HepG2 (cell line): Measurements from ENCODE around the gene GRIA3. TPM values are rescaled to one million over a fixed set of nuclear protein-coding genes. Genes with fewer than 3 reads are reported as not detected.

Experiments
- ATAC-seq: fragments of 200-7000 bp; cut with Tn5 transposase; 3 replicates; pipeline ENCODE4 v1.9.1; 2020; ENCODE audit warnings: mild to moderate bottlenecking, moderate library complexity
- BruUV-seq: library from RNA; stranded (reverse); fragments of 400-500 nt; replicated peaks from 2 replicates; lab custom pipeline; 2021; lab: Mats Ljungman, UMichigan
- CTCF ChIA-PET: fragments of 300-600 bp; formaldehyde crosslinking; extraction: SDS; loops from one replicate; lab custom pipeline; 2021; ENCODE audit warnings: low total read pairs, inconsistent platforms, low intra/inter-chr PET ratio; lab: Yijun Ruan, JAX
- POLR2A ChIA-PET: fragments of 350-600 bp; sonication (Branson Sonifier 250); formaldehyde crosslinking; loops from one replicate; lab custom pipeline; 2020; ENCODE audit warnings: antibody characterized with exemption, inconsistent platforms; lab: Yijun Ruan, JAX
- DNase-seq: peaks from one replicate; pipeline ENCODE4 v3.0.0-alpha.2; 2015; ENCODE audit warnings: low spot score
- FAIRE-seq: peaks from 3 replicates; lab custom pipeline; 2011; peaks lifted over from hg19 to GRCh38; lab: Jason Lieb, UNC
- H2AFZ ChIP-seq: one replicate; pipeline ENCODE4 v1.6.1; 2011; ENCODE audit warnings: low read length, inconsistent platforms
- H3K27ac ChIP-seq: fragments of 300-600 bp; 3 replicates; pipeline ENCODE4 v1.8.0; 2011; ENCODE audit warnings: mixed run types, mild to moderate bottlenecking, mixed read lengths, low read length, inconsistent platforms; ENCODE audit not compliant: insufficient read depth; ENCODE audit errors: extremely low read length
- H3K27me3 ChIP-seq, 2 experiments: fragments of 200-600 bp in 1 of 2; 2 replicates in 1 of 2; 3 replicates in 1 of 2; pipeline versions ENCODE4 v1.6.0 to v1.8.0; 2011; ENCODE audit warnings: low read length in 2 of 2, mild to moderate bottlenecking in 2 of 2, moderate library complexity in 2 of 2, inconsistent platforms in 1 of 2; ENCODE audit not compliant: insufficient read depth in 2 of 2, control insufficient read depth in 1 of 2
- H3K36me3 ChIP-seq, 2 experiments: fragments of 200-600 bp in 1 of 2; replicated peaks in 1 of 2; 2 replicates in 1 of 2; 3 replicates in 1 of 2; pipeline versions ENCODE4 v1.5.1 to v1.8.0; 2011; ENCODE audit warnings: low read length in 2 of 2, inconsistent platforms in 1 of 2; ENCODE audit not compliant: insufficient read depth in 2 of 2, control insufficient read depth in 1 of 2
- H3K4me1 ChIP-seq: 2 replicates; pipeline ENCODE4 v1.5.1; 2012; ENCODE audit warnings: low read length, inconsistent platforms; ENCODE audit not compliant: insufficient read depth
- H3K4me2 ChIP-seq: 2 replicates; pipeline ENCODE4 v1.6.0; 2011; ENCODE audit warnings: low read depth, low read length, inconsistent platforms
- H3K4me3 ChIP-seq, 3 experiments: fragments of 200-600 bp in 1 of 3; sonication (generic), shearing (Covaris generic) in 1 of 3; replicated peaks in 1 of 3; 2 replicates each; pipeline ENCODE4 v1.5.1; 2011 to 2016; ENCODE audit warnings: low read length in 3 of 3, inconsistent platforms in 2 of 3, low read depth in 2 of 3, mild to moderate bottlenecking in 2 of 3, control low read depth in 1 of 3, mixed read lengths in 1 of 3; ENCODE audit not compliant: insufficient read depth in 1 of 3
- H3K79me2 ChIP-seq: one replicate; pipeline ENCODE4 v1.6.1; 2011; ENCODE audit warnings: low read length, inconsistent platforms; ENCODE audit not compliant: insufficient read depth
- H3K9ac ChIP-seq: 2 replicates; pipeline ENCODE4 v1.6.0; 2011; ENCODE audit warnings: mild to moderate bottlenecking, low read depth, low read length, inconsistent platforms; ENCODE audit not compliant: insufficient read depth
- H3K9me3 ChIP-seq: 2 replicates; pipeline ENCODE4 v1.5.1; 2012; ENCODE audit warnings: mild to moderate bottlenecking, low read length
- H4K20me1 ChIP-seq: 2 replicates; pipeline ENCODE4 v1.6.0; 2011; ENCODE audit warnings: inconsistent platforms, mild to moderate bottlenecking, low read length, moderate library complexity; ENCODE audit not compliant: insufficient read depth
- CREM ChIP-seq, 2 experiments: sonication (generic) in 1 of 2; formaldehyde crosslinking in 1 of 2; IDR thresholded peaks; 2 replicates each; pipeline versions ENCODE4 v1.4.0 to v1.6.1; 2016 to 2020; ENCODE audit warnings: antibody characterized with exemption in 1 of 2, mild to moderate bottlenecking in 1 of 2, missing genetic modification reagents in 1 of 2
- DNMT1 ChIP-seq: sonication (generic); formaldehyde crosslinking; IDR thresholded peaks from 2 replicates; pipeline ENCODE4 v1.5.1; 2020; ENCODE audit warnings: mild to moderate bottlenecking, missing genetic modification reagents
- GABPB1 ChIP-seq: IDR thresholded peaks from 2 replicates; pipeline ENCODE4 v1.6.1; 2016; ENCODE audit warnings: mild to moderate bottlenecking, missing genetic modification reagents, moderate library complexity, missing compliant biosample characterization
- GATAD2A ChIP-seq: IDR thresholded peaks from 2 replicates; pipeline ENCODE4 v1.6.1; 2016
- GLI4 ChIP-seq: sonication (generic); formaldehyde crosslinking; IDR thresholded peaks from 2 replicates; pipeline ENCODE4 v1.5.1; 2020; ENCODE audit warnings: missing genetic modification reagents, mild to moderate bottlenecking, moderate library complexity, borderline replicate concordance
- HNRNPLL ChIP-seq: fragments of 200-400 bp; formaldehyde crosslinking; IDR thresholded peaks from 2 replicates; pipeline ENCODE4 v1.6.1; 2017; ENCODE audit warnings: mild to moderate bottlenecking, low read depth, low read length; ENCODE audit not compliant: poor library complexity, severe bottlenecking
- NR2C2 ChIP-seq: sonication (generic); formaldehyde crosslinking; IDR thresholded peaks from 2 replicates; pipeline ENCODE4 v1.4.0; 2020; ENCODE audit warnings: missing genetic modification reagents, mild to moderate bottlenecking, moderate library complexity, borderline replicate concordance
- PAF1 ChIP-seq: IDR thresholded peaks from 2 replicates; pipeline ENCODE4 v1.6.1; 2016; ENCODE audit warnings: missing genetic modification reagents, missing compliant biosample characterization
- RFX5 ChIP-seq: IDR thresholded peaks from 2 replicates; pipeline ENCODE4 v1.6.1; 2011; ENCODE audit warnings: low read depth, low read length, improper control_type of control experiment
- SCMH1 ChIP-seq: sonication (generic); formaldehyde crosslinking; IDR thresholded peaks from 2 replicates; pipeline ENCODE4 v1.9.0; 2021; ENCODE audit warnings: missing genetic modification reagents, mild to moderate bottlenecking, borderline replicate concordance
- SMAD3 ChIP-seq: sonication (generic); formaldehyde crosslinking; IDR thresholded peaks from 2 replicates; pipeline ENCODE4 v1.4.0; 2020; ENCODE audit warnings: missing genetic modification reagents
- ZBTB38 ChIP-seq: sonication (generic); formaldehyde crosslinking; IDR thresholded peaks from 2 replicates; pipeline ENCODE4 v1.5.1; 2020; ENCODE audit warnings: mild to moderate bottlenecking, missing genetic modification reagents
- ZNF558 ChIP-seq: sonication (generic); formaldehyde crosslinking; IDR thresholded peaks from 2 replicates; pipeline ENCODE4 v1.9.0; 2022; ENCODE audit warnings: mild to moderate bottlenecking, missing genetic modification reagents, borderline replicate concordance
- ZNF776 ChIP-seq: sonication (generic); formaldehyde crosslinking; IDR thresholded peaks from 2 replicates; pipeline ENCODE4 v1.4.0; 2020; ENCODE audit warnings: mild to moderate bottlenecking, missing genetic modification reagents
- WGBS: methylation state at CpG from one replicate; pipeline ENCODE4 v1.1.6; 2017; ENCODE audit warnings: low lambda C conversion rate; 5-methylcytosine and 5-hydroxymethylcytosine counted together
- in situ Hi-C: cut with HindIII; loops from 2 replicates; pipeline ENCODE4 v1.10.0; 2017; ENCODE audit warnings: low pct_unique_long_range_greater_than_20kb; ENCODE audit not compliant: extremely low pct_ligation_motif_present
- intact Hi-C: fragments of 100-400 bp; cut with micrococcal nuclease; formaldehyde crosslinking; loops from one replicate; pipeline ENCODE4 v1.10.0; 2022; ENCODE audit not compliant: unreplicated experiment
- polyA plus RNA-seq, 8 experiments: library from polyadenylated mRNA; depleted of rRNA in 3 of 8; stranded (reverse) in 7 of 8; unstranded in 1 of 8; fragments of >200 nt; fragmentation: Illumina TruSeq in 4 of 8; extraction: Trizol in 4 of 8; gene quantifications; 2 replicates each; pipeline versions ENCODE4 v1.2.1 to v1.2.3, GENCODE V29; 2011 to 2016; ENCODE audit warnings: low read depth in 4 of 8, missing spikeins in 1 of 8, mixed read lengths in 1 of 8; ENCODE audit not compliant: insufficient read depth in 1 of 8
- total RNA-seq, 5 experiments: library from RNA; depleted of rRNA; stranded (reverse); fragments of >200 nt; fragmentation: Illumina TruSeq; extraction: Trizol; gene quantifications; 2 replicates each; pipeline ENCODE4 v1.2.3, GENCODE V29; 2016; ENCODE audit warnings: low read depth in 1 of 5
- TF ChIP-seq, protein P1 (sequence below): sonication (generic); formaldehyde crosslinking; IDR thresholded peaks from 2 replicates; pipeline ENCODE4 v1.4.0; 2020; ENCODE audit warnings: mild to moderate bottlenecking, missing genetic modification reagents, borderline replicate concordance
- TF ChIP-seq, protein P2 (sequence below): sonication (generic); formaldehyde crosslinking; IDR thresholded peaks from 2 replicates; pipeline ENCODE4 v1.5.1; 2020; ENCODE audit warnings: missing genetic modification reagents, mild to moderate bottlenecking, borderline replicate concordance
- TF ChIP-seq, protein P3 (sequence below): sonication (generic); formaldehyde crosslinking; IDR thresholded peaks from 2 replicates; pipeline ENCODE4 v1.4.0; 2020; ENCODE audit warnings: missing genetic modification reagents, borderline replicate concordance

Gene GRIA3
- total and polyA plus RNA-seq, 2 of the 13 experiments (the other 11 are each of a cell fraction or from before 2014, with no cell fraction given) = not detected

DNA sequence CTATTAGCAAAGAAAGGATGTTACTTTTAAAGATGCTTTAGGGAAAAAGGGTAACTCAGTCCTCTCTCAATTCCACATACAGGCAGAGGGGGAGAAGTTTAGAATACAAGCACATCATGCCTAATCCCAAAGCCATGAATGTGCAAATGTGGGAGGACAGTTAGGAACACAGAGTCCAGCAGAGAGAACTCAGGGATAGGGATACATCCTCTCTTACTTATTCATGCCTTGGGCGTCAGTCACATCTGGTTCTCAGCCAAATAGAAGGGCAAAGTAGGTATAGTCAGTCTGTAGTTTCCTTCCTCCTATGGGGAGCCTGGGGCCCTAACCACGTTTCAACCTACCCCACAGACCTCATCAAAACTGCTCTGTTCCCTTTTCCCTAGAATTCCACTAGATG is 87.8 kb downstream of the GRIA3 start (continued):
- TF ChIP-seq ZNF558 (CRISPR knock-in tag) = no peak
- no peak for TF ChIP-seq SCMH1 (CRISPR knock-in tag)
- TF ChIP-seq GABPB1 (CRISPR knock-in tag) = no peak
- no peak for TF ChIP-seq PAF1 (CRISPR knock-in tag)
- no peak for TF ChIP-seq CREM (IDR thresholded peaks at IDR 0.05)
- TF ChIP-seq CREM (CRISPR knock-in tag; IDR thresholded peaks at IDR 0.05) = no peak
- TF ChIP-seq, all 625 proteins: peak for 0

DNA sequence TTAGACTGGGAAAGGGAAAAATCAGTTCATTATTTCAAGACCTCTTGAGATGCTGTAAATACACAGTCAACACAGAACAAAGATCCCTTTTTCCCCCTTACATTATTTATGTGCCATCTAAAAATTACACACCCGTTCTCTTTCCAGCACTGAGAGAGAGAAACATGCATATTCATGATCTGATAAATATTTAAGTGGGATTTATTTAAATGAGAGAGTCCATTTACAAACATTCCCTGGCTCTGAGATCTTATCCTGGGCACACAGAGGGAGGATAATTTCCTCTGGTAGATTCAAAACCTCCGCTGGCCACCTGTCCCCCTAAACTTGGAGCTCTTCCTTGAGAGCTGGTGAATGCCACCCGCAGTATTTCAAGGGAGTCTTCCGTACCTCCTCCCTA is 88.6 kb downstream of the GRIA3 start:
- FAIRE-seq = no peak
- no peaks in the 10 kb centered on the region for H4K20me1 ChIP-seq
- TF ChIP-seq, protein P1, sequence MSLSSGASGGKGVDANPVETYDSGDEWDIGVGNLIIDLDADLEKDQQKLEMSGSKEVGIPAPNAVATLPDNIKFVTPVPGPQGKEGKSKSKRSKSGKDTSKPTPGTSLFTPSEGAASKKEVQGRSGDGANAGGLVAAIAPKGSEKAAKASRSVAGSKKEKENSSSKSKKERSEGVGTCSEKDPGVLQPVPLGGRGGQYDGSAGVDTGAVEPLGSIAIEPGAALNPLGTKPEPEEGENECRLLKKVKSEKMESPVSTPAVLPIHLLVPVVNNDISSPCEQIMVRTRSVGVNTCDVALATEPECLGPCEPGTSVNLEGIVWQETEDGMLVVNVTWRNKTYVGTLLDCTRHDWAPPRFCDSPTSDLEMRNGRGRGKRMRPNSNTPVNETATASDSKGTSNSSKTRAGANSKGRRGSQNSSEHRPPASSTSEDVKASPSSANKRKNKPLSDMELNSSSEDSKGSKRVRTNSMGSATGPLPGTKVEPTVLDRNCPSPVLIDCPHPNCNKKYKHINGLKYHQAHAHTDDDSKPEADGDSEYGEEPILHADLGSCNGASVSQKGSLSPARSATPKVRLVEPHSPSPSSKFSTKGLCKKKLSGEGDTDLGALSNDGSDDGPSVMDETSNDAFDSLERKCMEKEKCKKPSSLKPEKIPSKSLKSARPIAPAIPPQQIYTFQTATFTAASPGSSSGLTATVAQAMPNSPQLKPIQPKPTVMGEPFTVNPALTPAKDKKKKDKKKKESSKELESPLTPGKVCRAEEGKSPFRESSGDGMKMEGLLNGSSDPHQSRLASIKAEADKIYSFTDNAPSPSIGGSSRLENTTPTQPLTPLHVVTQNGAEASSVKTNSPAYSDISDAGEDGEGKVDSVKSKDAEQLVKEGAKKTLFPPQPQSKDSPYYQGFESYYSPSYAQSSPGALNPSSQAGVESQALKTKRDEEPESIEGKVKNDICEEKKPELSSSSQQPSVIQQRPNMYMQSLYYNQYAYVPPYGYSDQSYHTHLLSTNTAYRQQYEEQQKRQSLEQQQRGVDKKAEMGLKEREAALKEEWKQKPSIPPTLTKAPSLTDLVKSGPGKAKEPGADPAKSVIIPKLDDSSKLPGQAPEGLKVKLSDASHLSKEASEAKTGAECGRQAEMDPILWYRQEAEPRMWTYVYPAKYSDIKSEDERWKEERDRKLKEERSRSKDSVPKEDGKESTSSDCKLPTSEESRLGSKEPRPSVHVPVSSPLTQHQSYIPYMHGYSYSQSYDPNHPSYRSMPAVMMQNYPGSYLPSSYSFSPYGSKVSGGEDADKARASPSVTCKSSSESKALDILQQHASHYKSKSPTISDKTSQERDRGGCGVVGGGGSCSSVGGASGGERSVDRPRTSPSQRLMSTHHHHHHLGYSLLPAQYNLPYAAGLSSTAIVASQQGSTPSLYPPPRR (CRISPR knock-in tag) = no peak
- TF ChIP-seq ZBTB38 (CRISPR knock-in tag) = no peak
- no peak for TF ChIP-seq GATAD2A (CRISPR knock-in tag)
- TF ChIP-seq SMAD3 = no peak
- no peak for TF ChIP-seq DNMT1
- no peak for TF ChIP-seq ZNF776 (CRISPR knock-in tag)
- no peak for TF ChIP-seq NR2C2
- TF ChIP-seq RFX5 = no peak
- no peak for TF ChIP-seq GLI4 (CRISPR knock-in tag)
- TF ChIP-seq, protein P2, sequence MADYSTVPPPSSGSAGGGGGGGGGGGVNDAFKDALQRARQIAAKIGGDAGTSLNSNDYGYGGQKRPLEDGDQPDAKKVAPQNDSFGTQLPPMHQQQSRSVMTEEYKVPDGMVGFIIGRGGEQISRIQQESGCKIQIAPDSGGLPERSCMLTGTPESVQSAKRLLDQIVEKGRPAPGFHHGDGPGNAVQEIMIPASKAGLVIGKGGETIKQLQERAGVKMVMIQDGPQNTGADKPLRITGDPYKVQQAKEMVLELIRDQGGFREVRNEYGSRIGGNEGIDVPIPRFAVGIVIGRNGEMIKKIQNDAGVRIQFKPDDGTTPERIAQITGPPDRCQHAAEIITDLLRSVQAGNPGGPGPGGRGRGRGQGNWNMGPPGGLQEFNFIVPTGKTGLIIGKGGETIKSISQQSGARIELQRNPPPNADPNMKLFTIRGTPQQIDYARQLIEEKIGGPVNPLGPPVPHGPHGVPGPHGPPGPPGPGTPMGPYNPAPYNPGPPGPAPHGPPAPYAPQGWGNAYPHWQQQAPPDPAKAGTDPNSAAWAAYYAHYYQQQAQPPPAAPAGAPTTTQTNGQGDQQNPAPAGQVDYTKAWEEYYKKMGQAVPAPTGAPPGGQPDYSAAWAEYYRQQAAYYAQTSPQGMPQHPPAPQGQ (CRISPR knock-in tag) = no peak
- TF ChIP-seq, protein P3, sequence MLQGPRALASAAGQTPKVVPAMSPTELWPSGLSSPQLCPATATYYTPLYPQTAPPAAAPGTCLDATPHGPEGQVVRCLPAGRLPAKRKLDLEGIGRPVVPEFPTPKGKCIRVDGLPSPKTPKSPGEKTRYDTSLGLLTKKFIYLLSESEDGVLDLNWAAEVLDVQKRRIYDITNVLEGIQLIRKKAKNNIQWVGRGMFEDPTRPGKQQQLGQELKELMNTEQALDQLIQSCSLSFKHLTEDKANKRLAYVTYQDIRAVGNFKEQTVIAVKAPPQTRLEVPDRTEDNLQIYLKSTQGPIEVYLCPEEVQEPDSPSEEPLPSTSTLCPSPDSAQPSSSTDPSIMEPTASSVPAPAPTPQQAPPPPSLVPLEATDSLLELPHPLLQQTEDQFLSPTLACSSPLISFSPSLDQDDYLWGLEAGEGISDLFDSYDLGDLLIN = no peak
- TF ChIP-seq HNRNPLL = no peak

More for the DNA sequence above, 88.6 kb downstream of the GRIA3 start:
- ATAC-seq (no peak), DNase-seq (no peak)
- no peak overlapping the region for H3K4me3 ChIP-seq
- in situ Hi-C loops = no loop called here
- CTCF ChIA-PET = no interaction called here
- H3K27me3 ChIP-seq = no peaks in the 10 kb centered on the region
- no peak overlapping the region for H3K9ac ChIP-seq
- no TSS peak for BruUV-seq
- intact Hi-C loops = no loop called here
- no peak overlapping the region for H3K4me2 ChIP-seq
- no peaks in the 10 kb centered on the region for H3K79me2 ChIP-seq
- H2AFZ ChIP-seq = no peak overlapping the region
- POLR2A ChIA-PET = no interaction called here
- H3K4me1 ChIP-seq = no peaks in the 10 kb centered on the region
- no peak overlapping the region for H3K27ac ChIP-seq
- H3K36me3 ChIP-seq = no peaks in the 10 kb centered on the region
- H3K9me3 ChIP-seq = no peaks in the 10 kb centered on the region
- WGBS = 0% methylated on average over 2 of the region's 4 CpGs
